ENCODE measurements around the gene TNFSF18. TPM values are rescaled to one million over a fixed set of nuclear protein-coding genes. Genes with fewer than 3 reads are reported as not detected.

The TNFSF18 gene
- total and polyA plus RNA-seq, 2 donors, result 0.53 TPM; not detected in 1

Other genes with a start within 250 kb of the TNFSF18 start
- 2.6 TPM for gene TNFSF4, start 156.4 kb upstream of the TNFSF18 start, total RNA-seq
- gene TNFSF4, start 156.4 kb upstream of the TNFSF18 start, polyA plus RNA-seq, result 1.1 TPM

All from urinary bladder (tissue), 2 donors.